Rectal smooth muscle tissue (tissue), 1 donor: ENCODE measurements around the gene CCDC127.
"Not testable (repeated sequence)": the region's sequence is repeated elsewhere in the genome, so short reads cannot be mapped to it uniquely, and the experiment has no call there.

Experiments
- H3K27ac ChIP-seq: one replicate; pipeline ENCODE4 v1.7.0; 2013; ENCODE audit warnings: low read depth, low read length, inconsistent platforms
- H3K27me3 ChIP-seq: one replicate; pipeline ENCODE4 v1.7.0; 2013; ENCODE audit warnings: low read length; ENCODE audit not compliant: control insufficient read depth, insufficient read depth
- H3K36me3 ChIP-seq: one replicate; pipeline ENCODE4 v1.7.0; 2013; ENCODE audit warnings: low read length; ENCODE audit not compliant: control insufficient read depth, insufficient read depth
- H3K4me1 ChIP-seq: one replicate; pipeline ENCODE4 v1.7.0; 2013; ENCODE audit warnings: low read length; ENCODE audit not compliant: control insufficient read depth, insufficient read depth
- H3K4me3 ChIP-seq: one replicate; pipeline ENCODE4 v1.7.0; 2013; ENCODE audit warnings: low read length
- H3K9ac ChIP-seq: one replicate; pipeline ENCODE4 v1.7.0; 2013; ENCODE audit warnings: low read length

CCDC127 gene

GRCh38 chr5:169071-169727 is 48.8 kb downstream of the CCDC127 start:
- Histone ChIP-seq H3K27ac (no peak overlapping the region), H3K4me3 (no peak overlapping the region), H3K36me3 (no peaks in the 10 kb centered on the region), H3K9ac (no peak overlapping the region), H3K27me3 (no peaks in the 10 kb centered on the region), H3K4me1 (no peaks in the 10 kb centered on the region)

- Histone ChIP-seq H3K36me3 (no peaks in the 10 kb centered on the region), H3K9ac (no peak overlapping the region), H3K27ac (no peak overlapping the region), H3K4me3 (no peak overlapping the region), H3K4me1 (no peaks in the 10 kb centered on the region), H3K27me3 (no peaks in the 10 kb centered on the region)
These were observed 49.8 kb downstream of the CCDC127 start for GRCh38 chr5:167982-168660.

- Histone ChIP-seq H3K4me1 (no peaks in the 10 kb centered on the region), H3K4me3 (no peak overlapping the region), H3K27me3 (no peaks in the 10 kb centered on the region), H3K27ac (no peak overlapping the region), H3K36me3 (no peaks in the 10 kb centered on the region), H3K9ac (no peak overlapping the region)
These were observed 50.4 kb downstream of the CCDC127 start for GRCh38 chr5:167511-167910.

- Histone ChIP-seq H3K4me3 (no peak overlapping the region), H3K9ac (no peak overlapping the region), H3K27me3 (no peaks in the 10 kb centered on the region), H3K4me1 (no peaks in the 10 kb centered on the region), H3K27ac (no peak overlapping the region), H3K36me3 (no peaks in the 10 kb centered on the region)
These were observed 51.2 kb downstream of the CCDC127 start for GRCh38 chr5:166441-167372.

GRCh38 chr5:164783-165182 is 53.2 kb downstream of the CCDC127 start:
- H3K9ac ChIP-seq, H3K27ac ChIP-seq, H3K27me3 ChIP-seq, H3K4me3 ChIP-seq, H3K4me1 ChIP-seq, H3K36me3 ChIP-seq: not testable (repeated sequence)

- no peak overlapping the region for H3K4me3 ChIP-seq
- H3K9ac ChIP-seq: no peak overlapping the region
- no peaks in the 10 kb centered on the region for H3K27me3 ChIP-seq
- no peaks in the 10 kb centered on the region for H3K36me3 ChIP-seq
- no peak overlapping the region for H3K27ac ChIP-seq
- H3K4me1 ChIP-seq: no peaks in the 10 kb centered on the region
These were observed 53.7 kb downstream of the CCDC127 start for GRCh38 chr5:164244-164643.

GRCh38 chr5:163841-164240 is 54.1 kb downstream of the CCDC127 start:
- H3K4me3 ChIP-seq: no peak overlapping the region
- H3K36me3 ChIP-seq: no peaks in the 10 kb centered on the region
- no peaks in the 10 kb centered on the region for H3K4me1 ChIP-seq
- H3K27me3 ChIP-seq: no peaks in the 10 kb centered on the region
- no peak overlapping the region for H3K27ac ChIP-seq
- H3K9ac ChIP-seq: no peak overlapping the region

- no peaks in the 10 kb centered on the region for H3K4me1 ChIP-seq
- no peak overlapping the region for H3K9ac ChIP-seq
- H3K27ac ChIP-seq: no peak overlapping the region
- H3K27me3 ChIP-seq: no peaks in the 10 kb centered on the region
- no peak overlapping the region for H3K4me3 ChIP-seq
- H3K36me3 ChIP-seq: no peaks in the 10 kb centered on the region
These were observed 54.7 kb downstream of the CCDC127 start for GRCh38 chr5:163338-163620.

- Histone ChIP-seq H3K4me3 (no peak overlapping the region), H3K36me3 (no peaks in the 10 kb centered on the region), H3K4me1 (no peaks in the 10 kb centered on the region), H3K9ac (no peak overlapping the region), H3K27me3 (no peaks in the 10 kb centered on the region), H3K27ac (no peak overlapping the region)
These were observed 55.2 kb downstream of the CCDC127 start for GRCh38 chr5:162565-163337.

GRCh38 chr5:162190-162564 is 55.8 kb downstream of the CCDC127 start:
- Histone ChIP-seq H3K27ac (no peak overlapping the region), H3K27me3 (no peaks in the 10 kb centered on the region), H3K9ac (no peak overlapping the region), H3K36me3 (no peaks in the 10 kb centered on the region), H3K4me1 (no peaks in the 10 kb centered on the region), H3K4me3 (no peak overlapping the region)

- no peaks in the 10 kb centered on the region for H3K27me3 ChIP-seq
- no peak overlapping the region for H3K4me3 ChIP-seq
- H3K36me3 ChIP-seq: no peaks in the 10 kb centered on the region
- no peak overlapping the region for H3K9ac ChIP-seq
- H3K27ac ChIP-seq: no peak overlapping the region
- no peaks in the 10 kb centered on the region for H3K4me1 ChIP-seq
These were observed 56.2 kb downstream of the CCDC127 start for GRCh38 chr5:161803-162110.
